ENCODE results near the gene LYAR. TPM values are rescaled to one million over a fixed set of nuclear protein-coding genes. Genes with fewer than 3 reads are reported as not detected.

The LYAR gene
- total and polyA plus RNA-seq, 2 of the 13 experiments (the other 11 are each of a cell fraction or from before 2014, with no cell fraction given): 7.8 to 94.2 TPM

GRCh38 chr4:4281787-4282186, 8.2 kb downstream of the LYAR start:
- 99% methylated on average over 6 of the region's 6 CpGs for WGBS (ENCODE audit: low lambda C conversion rate)
- H3K27me3 ChIP-seq (ENCODE audit: control insufficient read depth in 1 of 2, insufficient read depth in 2 of 2, low read length in 2 of 2): no peaks in the 10 kb centered on the region
- no peak overlapping the region for H3K9ac ChIP-seq (ENCODE audit: insufficient read depth, low read depth, low read length)
- peaks cover 29 to 88% of the 10 kb centered on the region in 2 experiments for H3K36me3 ChIP-seq (replicated peaks in 1 of 2; ENCODE audit: control insufficient read depth in 1 of 2, insufficient read depth in 2 of 2, low read length in 2 of 2)
- no peak overlapping the region for H2AFZ ChIP-seq (ENCODE audit: low read length)
- FAIRE-seq (no peak), ATAC-seq (no peak), DNase-seq (ENCODE audit: low spot score) (no peak)
- TF ChIP-seq AKAP8 (CRISPR knock-in tag; IDR thresholded peaks at IDR 0.05) (no peak), EZH2 (conservative IDR thresholded peaks at IDR 0.05; ENCODE audit: low read depth, low read length) (no peak), ZNF749 (CRISPR knock-in tag; IDR thresholded peaks at IDR 0.05; ENCODE audit: borderline replicate concordance) (no peak), KDM5B (CRISPR knock-in tag; IDR thresholded peaks at IDR 0.05; ENCODE audit: borderline replicate concordance) (no peak), MAX (IDR thresholded peaks at IDR 0.05) (no peak), TSC22D2 (CRISPR knock-in tag; IDR thresholded peaks at IDR 0.05; ENCODE audit: borderline replicate concordance) (no peak), XRCC5 (optimal IDR thresholded peaks at IDR 0.05; ENCODE audit: low read length) (no peak), ZBTB4 (CRISPR knock-in tag; IDR thresholded peaks at IDR 0.05; ENCODE audit: borderline replicate concordance) (no peak), ZNF234 (CRISPR knock-in tag; conservative IDR thresholded peaks at IDR 0.05) (no peak), E2F5 (CRISPR knock-in tag; conservative IDR thresholded peaks at IDR 0.05) (no peak), ZNF614 (CRISPR knock-in tag; IDR thresholded peaks at IDR 0.05; ENCODE audit: borderline replicate concordance) (no peak), HOXD1 (CRISPR knock-in tag; IDR thresholded peaks at IDR 0.05) (no peak), ZBTB49 (CRISPR knock-in tag; IDR thresholded peaks at IDR 0.05; ENCODE audit: borderline replicate concordance) (no peak), ZNF264 (CRISPR knock-in tag; IDR thresholded peaks at IDR 0.05) (no peak), ZNF256 (CRISPR knock-in tag; conservative IDR thresholded peaks at IDR 0.05) (no peak)
- no peak overlapping the region for H3K27ac ChIP-seq (ENCODE audit: extremely low read length, insufficient read depth, low read length)
- H3K4me3 ChIP-seq (replicated peaks in 1 of 3; ENCODE audit: insufficient read depth in 1 of 3, low read depth in 2 of 3, low read length in 3 of 3): no peak overlapping the region
- no TSS peak for BruUV-seq (replicated peaks)
- H3K79me2 ChIP-seq (ENCODE audit: insufficient read depth, low read length): peaks cover 18% of the 10 kb centered on the region
- H4K20me1 ChIP-seq (ENCODE audit: insufficient read depth, low read length): no peaks in the 10 kb centered on the region
- no peak overlapping the region for H3K4me2 ChIP-seq (ENCODE audit: low read depth, low read length)
- H3K4me1 ChIP-seq (ENCODE audit: insufficient read depth, low read length): peaks cover 22% of the 10 kb centered on the region
- ChIA-PET CTCF (ENCODE audit: low intra/inter-chr PET ratio, low total read pairs) (no interaction called here), POLR2A (no interaction called here)
- H3K9me3 ChIP-seq (ENCODE audit: low read length): no peaks in the 10 kb centered on the region
- intact Hi-C loops (cut with micrococcal nuclease; ENCODE audit: unreplicated experiment) (no loop called here), in situ Hi-C loops (cut with HindIII; ENCODE audit: extremely low pct_ligation_motif_present, low pct_unique_long_range_greater_than_20kb) (no loop called here)

All from HepG2 (cell line).